HG03159 (cell line): ENCODE data around the gene DEPDC5.

Source experiments
- ATAC-seq: cut with Tn5 transposase; IDR thresholded peaks from one replicate; pipeline ENCODE4 v1.9.1; 2021; ENCODE audit warnings: mild to moderate bottlenecking, moderate library complexity; ENCODE audit not compliant: unreplicated experiment

DEPDC5 gene

GRCh38 chr22:31846161-31847115 is 92.6 kb downstream of the DEPDC5 start:
- no peak for ATAC-seq

GRCh38 chr22:31848411-31848810 is 94.6 kb downstream of the DEPDC5 start:
- ATAC-seq: no peak

- ATAC-seq: no peak
Measured at GRCh38 chr22:31850135-31850534, 96.3 kb downstream of the DEPDC5 start.

- ATAC-seq: no peak
Measured at GRCh38 chr22:31852691-31853421, 99.0 kb downstream of the DEPDC5 start.

GRCh38 chr22:31853736-31854495 is 100.1 kb downstream of the DEPDC5 start:
- no peak for ATAC-seq

GRCh38 chr22:31857247-31857646 is 103.4 kb downstream of the DEPDC5 start:
- ATAC-seq: no peak

- no peak for ATAC-seq
Measured at GRCh38 chr22:31861226-31861840, 107.5 kb downstream of the DEPDC5 start.

GRCh38 chr22:31866918-31867317 is 113.1 kb downstream of the DEPDC5 start:
- no peak for ATAC-seq

- ATAC-seq: no peak
Measured at GRCh38 chr22:31867386-31868153, 113.8 kb downstream of the DEPDC5 start.

- ATAC-seq: no peak
Measured at GRCh38 chr22:31869739-31870138, 115.9 kb downstream of the DEPDC5 start.

GRCh38 chr22:31870890-31871289 is 117.1 kb downstream of the DEPDC5 start:
- ATAC-seq: no peak

- no peak for ATAC-seq
Measured at GRCh38 chr22:31871480-31871879, 117.7 kb downstream of the DEPDC5 start.

GRCh38 chr22:31872209-31872608 is 118.4 kb downstream of the DEPDC5 start:
- ATAC-seq: no peak

GRCh38 chr22:31874821-31875220 is 121.0 kb downstream of the DEPDC5 start:
- ATAC-seq: no peak

- ATAC-seq: no peak
Measured at GRCh38 chr22:31876156-31876920, 122.5 kb downstream of the DEPDC5 start.

- ATAC-seq: no peak
Measured at GRCh38 chr22:31879585-31879984, 125.8 kb downstream of the DEPDC5 start.

- ATAC-seq: no peak
Measured at GRCh38 chr22:31881200-31881599, 127.4 kb downstream of the DEPDC5 start.

- ATAC-seq: no peak
Measured at GRCh38 chr22:31881865-31882264, 128.0 kb downstream of the DEPDC5 start.

GRCh38 chr22:31882971-31883370 is 129.2 kb downstream of the DEPDC5 start:
- no peak for ATAC-seq
